Heart right ventricle (tissue), 16 donors: Measurements from ENCODE around the gene SELENOI. TPM values are rescaled to one million over a fixed set of nuclear protein-coding genes. Genes with fewer than 3 reads are reported as not detected.

Experiments used
- ATAC-seq, 8 donors: fragments of 200-7000 bp; cut with Tn5 transposase; one replicate each; pipeline ENCODE4 v1.9.1; 2020; ENCODE audit warnings: mild to moderate bottlenecking in 8 of 8, moderate library complexity in 8 of 8, moderate number of reproducible peaks in 1 of 8
- DNase-seq, 2 donors: peaks; one replicate each; pipeline ENCODE4 v3.0.0-alpha.2; 2020
- H3K27ac ChIP-seq, 10 donors: fragments of 200-600 bp; sonication (generic) in 2 of 10; one replicate each; pipeline versions ENCODE4 v1.5.0 to v1.8.0; 2020 to 2022; ENCODE audit warnings: mild to moderate bottlenecking in 3 of 10
- H3K27me3 ChIP-seq, 7 donors: fragments of 200-600 bp; one replicate each; pipeline ENCODE4 v1.8.0; 2021 to 2022; ENCODE audit warnings: mild to moderate bottlenecking in 2 of 7
- H3K36me3 ChIP-seq, 9 donors: fragments of 200-600 bp; sonication (generic) in 1 of 9; one replicate each; pipeline versions ENCODE4 v1.5.0 to v1.8.0; 2020 to 2022; ENCODE audit warnings: mild to moderate bottlenecking in 2 of 9
- H3K4me1 ChIP-seq, 9 donors: fragments of 200-600 bp; sonication (generic) in 1 of 9; one replicate each; pipeline versions ENCODE4 v1.5.0 to v1.8.0; 2020 to 2022; ENCODE audit warnings: mild to moderate bottlenecking in 4 of 9
- H3K4me3 ChIP-seq, 10 donors: fragments of 200-600 bp; sonication (generic) in 2 of 10; one replicate each; pipeline versions ENCODE4 v1.5.0 to v1.8.0; 2020 to 2022; ENCODE audit warnings: mild to moderate bottlenecking in 7 of 10, moderate library complexity in 2 of 10
- H3K9me3 ChIP-seq, 11 donors: fragments of 200-600 bp in 10 of 11; sonication (generic) in 2 of 11; one replicate each; pipeline versions ENCODE4 v1.5.0 to v1.8.0; 2013 to 2022; ENCODE audit warnings: mild to moderate bottlenecking in 2 of 11, control low read depth in 1 of 11, moderate library complexity in 1 of 11
- CTCF ChIP-seq, 9 donors: fragments of 200-600 bp; sonication (generic) in 2 of 9; IDR thresholded peaks; one replicate each; pipeline versions ENCODE4 v1.5.0 to v1.8.0; 2021 to 2022; ENCODE audit warnings: antibody characterized with exemption in 9 of 9, mild to moderate bottlenecking in 5 of 9, moderate library complexity in 1 of 9
- WGBS, 2 donors: extraction: QIAGEN DNeasy Blood & Tissue Kit; methylation state at CpG; one replicate each; pipeline ENCODE4 v1.1.7; 2013; ENCODE audit warnings: inconsistent platforms in 1 of 2; 5-methylcytosine and 5-hydroxymethylcytosine counted together
- intact Hi-C, 10 donors: fragments of 100-400 bp; cut with DNase I; formaldehyde crosslinking; loops; one replicate each; pipeline versions ENCODE4 v1.11.1 to v1.14.2; 2022
- polyA plus RNA-seq, 2 donors: library from polyadenylated mRNA; stranded (reverse); fragments of 200-250 nt; gene quantifications; one replicate each; pipeline ENCODE4 v1.2.3, GENCODE V29; 2013
- total RNA-seq, 10 donors: library from RNA; stranded (reverse); fragmentation: NEBNext Ultra II Directional in 3 of 10; extraction: Animal tissue kit (Norgen Biotek cat#: 25700) in 3 of 10; gene quantifications; one replicate each; pipeline versions ENCODE4 v1.2.1 to v1.2.4, GENCODE V29; 2021 to 2023
- donor health status: Arrhythmogenic right ventricular cardiomyopathy.
- donor health status: ischemic (EF 13 %, LVEDD 7.1; RV severe dilation, severe dysfunction).
- donor health status: healthy with polysubstance abuse.
- donor health status: DM: no; HTN: yes; CAD: no.
- donor health status: DM: no; HTN: no; CAD: no.
- donor health status: ischemic (EF 25% LVEDD 6.9; RV normal size, moderate dysfunction).
- donor health status: ischemic (EF 25% LVEDD 5.7; RV mildly dilated, moderate dysfunction).
- donor health status: healthy.
- donor health status: DM: yes; HTN: yes; CAD: no.
- donor health status: Ischemic cardiomyopathy.
- donor health status: ischemic (EF 35%, LVEDD 5.7; RV mildly dilated, moderate dysfunction).
- donor health status: nonischemic (EF 11% LVEDD 7.7; RV severe dilation, severe dysfunction).
- donor health status: DM: yes; HTN: yes; CAD: no.
- donor health status: PGD.
- donor health status: ischemic (EF 29% LVEDD 5.4; RV normal size, mild dysfunction).
- donor health status: nonischemic (EF 23%, LVEDD 6.1; RV moderate dilation, normal function).

The SELENOI gene
- total and polyA plus RNA-seq, 12 donors, result 2.4 to 15.8 (median 11.5) TPM

DNA sequence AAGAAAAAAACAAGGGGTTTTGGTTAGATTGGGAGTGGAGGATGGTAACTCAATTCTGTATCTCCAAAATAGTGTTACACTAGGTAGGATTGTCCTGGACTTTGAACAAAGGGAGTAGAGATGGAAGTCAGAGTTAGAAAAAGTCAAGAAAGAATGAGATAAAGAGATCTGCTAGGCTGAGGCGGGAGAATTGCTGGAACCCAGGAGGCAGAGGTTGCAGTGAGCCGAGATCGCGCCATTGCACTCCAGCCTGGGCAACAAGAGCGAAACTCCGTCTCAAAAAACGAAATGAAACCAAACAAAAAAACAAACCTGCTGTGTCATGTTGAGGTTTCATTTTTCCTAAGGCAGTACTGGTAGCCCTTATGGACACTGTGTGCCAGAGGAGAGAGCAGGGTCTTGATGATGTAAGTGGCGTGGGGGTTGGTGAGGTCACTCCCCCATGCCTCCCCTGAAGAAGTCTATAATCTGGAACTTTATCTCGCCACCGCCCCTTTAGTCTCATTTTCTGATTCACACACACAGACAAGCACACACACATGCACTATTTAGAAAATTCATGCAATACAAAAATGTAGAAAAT lies 66.2 kb downstream of the SELENOI start:
- 77 to 81% methylated on average over 10 of the region's 10 CpGs for WGBS, 2 donors
- H3K4me3 ChIP-seq, result peak overlapping the region in 3 of 10 donors; percentile 11 to 37 (median 13)

DNA sequence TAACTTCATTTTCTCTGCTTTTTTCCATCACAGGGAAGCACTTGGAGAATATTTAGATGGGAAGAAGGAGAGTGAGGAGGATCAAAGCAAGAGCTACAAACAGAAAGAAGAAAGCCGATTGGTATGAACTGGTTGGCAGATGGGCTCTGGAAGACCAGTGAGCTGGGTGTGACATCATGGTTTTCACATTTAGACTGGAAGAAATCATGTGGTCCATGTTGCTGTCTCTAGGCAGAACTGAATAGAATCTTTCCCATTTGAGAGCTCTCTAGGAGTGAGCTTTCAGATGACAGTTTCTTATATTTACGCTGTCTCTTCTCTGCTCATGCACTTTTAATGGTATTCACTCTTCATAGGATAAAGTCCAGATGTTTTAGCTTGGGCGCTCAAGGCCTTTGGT lies 68.4 kb downstream of the SELENOI start:
- peaks cover 0 to 5% (median 0%) of the 10 kb centered on the region in 7 donors for H3K27me3 ChIP-seq
- no peak for ATAC-seq
- H3K4me3 ChIP-seq, result no peak overlapping the region
- no peak for TF ChIP-seq CTCF (IDR thresholded peaks at IDR 0.05)
- no peak for DNase-seq
- H3K4me1 ChIP-seq, result no peaks in the 10 kb centered on the region
- H3K36me3 ChIP-seq, result no peaks in the 10 kb centered on the region
- H3K9me3 ChIP-seq, result no peaks in the 10 kb centered on the region
- H3K27ac ChIP-seq, result no peak overlapping the region
- WGBS, 2 donors, result 89 to 93% methylated on average over 3 of the region's 3 CpGs
- intact Hi-C loops, result no loop called here

More for the DNA sequence above, 66.2 kb downstream of the SELENOI start:
- intact Hi-C loops, result no loop called here
- Histone ChIP-seq H3K36me3 (no peaks in the 10 kb centered on the region), H3K9me3 (no peaks in the 10 kb centered on the region), H3K27me3 (peaks cover 0 to 11% (median 0%) of the 10 kb centered on the region in 7 donors), H3K4me1 (no peaks in the 10 kb centered on the region), H3K27ac (peak overlapping the region in 1 of 10 donors; percentile 76)
- peak in 1 of 8 donors; percentile 49 for ATAC-seq
- no peak for TF ChIP-seq CTCF (IDR thresholded peaks at IDR 0.05)
- no peak for DNase-seq

GRCh38 chr2:26421961-26422360 lies 76.0 kb downstream of the SELENOI start:
- intact Hi-C loops, result no loop called here

GRCh38 chr2:26422947-26423629 lies 77.1 kb downstream of the SELENOI start:
- DNase-seq, result no peak
- Histone ChIP-seq H3K27ac (no peak overlapping the region), H3K4me3 (no peak overlapping the region), H3K4me1 (no peaks in the 10 kb centered on the region), H3K36me3 (no peaks in the 10 kb centered on the region), H3K27me3 (peaks cover 0 to 2% (median 0%) of the 10 kb centered on the region in 7 donors), H3K9me3 (no peaks in the 10 kb centered on the region)
- 40 to 45% methylated on average over 9 of the region's 9 CpGs for WGBS, 2 donors
- no peak for TF ChIP-seq CTCF (IDR thresholded peaks at IDR 0.05)
- ATAC-seq, result peak in 1 of 8 donors; percentile 63
- intact Hi-C loops, result no loop called here

More at GRCh38 chr2:26421961-26422360, 76.0 kb downstream of the SELENOI start:
- DNase-seq, result no peak
- TF ChIP-seq CTCF (IDR thresholded peaks at IDR 0.05), result no peak
- no peaks in the 10 kb centered on the region for H3K4me1 ChIP-seq
- 80 to 85% methylated on average over 5 of the region's 5 CpGs for WGBS, 2 donors
- peaks cover 0 to 5% (median 0%) of the 10 kb centered on the region in 7 donors for H3K27me3 ChIP-seq
- H3K36me3 ChIP-seq, result no peaks in the 10 kb centered on the region
- H3K27ac ChIP-seq, result no peak overlapping the region
- H3K9me3 ChIP-seq, result no peaks in the 10 kb centered on the region
- no peak overlapping the region for H3K4me3 ChIP-seq
- ATAC-seq, result no peak
